Activated CD4-positive, alpha-beta T cell treated with anti-CD3 and anti-CD28 coated beads, Interleukin-2, Interleukin-6, amounts not matched to agents 100 ng/mL and 50 ng/mL, durations not matched to agents 16 hours and 8 hours (primary cell): ENCODE data around the gene CCDC28A.

Experiments used
- DNase-seq: peaks from one replicate; pipeline ENCODE4 v3.0.0-alpha.2; 2020

Gene CCDC28A

GRCh38 chr6:138796771-138797170 is 23.2 kb downstream of the CCDC28A start:
- DNase-seq, result no peak

- no peak for DNase-seq
Measured at GRCh38 chr6:138797806-138798446, 24.4 kb downstream of the CCDC28A start.

GRCh38 chr6:138800377-138801150 is 27.0 kb downstream of the CCDC28A start:
- DNase-seq, result no peak

GRCh38 chr6:138803331-138803730 is 29.8 kb downstream of the CCDC28A start:
- no peak for DNase-seq

GRCh38 chr6:138803861-138804260 is 30.3 kb downstream of the CCDC28A start:
- no peak for DNase-seq

- no peak for DNase-seq
Measured at GRCh38 chr6:138805016-138805765, 31.6 kb downstream of the CCDC28A start.

- DNase-seq, result no peak
Measured at GRCh38 chr6:138806889-138807288, 33.3 kb downstream of the CCDC28A start.

GRCh38 chr6:138809677-138810076 is 36.1 kb downstream of the CCDC28A start:
- DNase-seq, result no peak

GRCh38 chr6:138811866-138812265 is 38.3 kb downstream of the CCDC28A start:
- DNase-seq, result no peak

GRCh38 chr6:138814179-138814834 is 40.7 kb downstream of the CCDC28A start:
- no peak for DNase-seq

GRCh38 chr6:138815221-138815620 is 41.7 kb downstream of the CCDC28A start:
- DNase-seq, result no peak

- DNase-seq, result peak; percentile 70
Measured at GRCh38 chr6:138815797-138816528, 42.4 kb downstream of the CCDC28A start.

- DNase-seq, result peak; percentile 53
Measured at GRCh38 chr6:138817799-138818198, 44.2 kb downstream of the CCDC28A start.

- peak; percentile 70 for DNase-seq
Measured at GRCh38 chr6:138818496-138819194, 45.1 kb downstream of the CCDC28A start.

GRCh38 chr6:138821519-138821918 is 48.0 kb downstream of the CCDC28A start:
- DNase-seq, result no peak

- peak; percentile 25 for DNase-seq
Measured at GRCh38 chr6:138824482-138825144, 51.0 kb downstream of the CCDC28A start.

GRCh38 chr6:138830248-138830647 is 56.7 kb downstream of the CCDC28A start:
- DNase-seq, result no peak

GRCh38 chr6:138832182-138832581 is 58.6 kb downstream of the CCDC28A start:
- no peak for DNase-seq

GRCh38 chr6:138833816-138834539 is 60.4 kb downstream of the CCDC28A start:
- DNase-seq, result no peak

GRCh38 chr6:138837246-138837645 is 63.7 kb downstream of the CCDC28A start:
- DNase-seq, result no peak
